ENCODE measurements around the gene EMB. TPM values are rescaled to one million over a fixed set of nuclear protein-coding genes. Genes with fewer than 3 reads are reported as not detected.
"Not testable (repeated sequence)": the region's sequence is repeated elsewhere in the genome, so short reads cannot be mapped to it uniquely, and the experiment has no call there.

EMB gene
- polyA plus RNA-seq, 1 experiment, result 0.89 TPM

DNA sequence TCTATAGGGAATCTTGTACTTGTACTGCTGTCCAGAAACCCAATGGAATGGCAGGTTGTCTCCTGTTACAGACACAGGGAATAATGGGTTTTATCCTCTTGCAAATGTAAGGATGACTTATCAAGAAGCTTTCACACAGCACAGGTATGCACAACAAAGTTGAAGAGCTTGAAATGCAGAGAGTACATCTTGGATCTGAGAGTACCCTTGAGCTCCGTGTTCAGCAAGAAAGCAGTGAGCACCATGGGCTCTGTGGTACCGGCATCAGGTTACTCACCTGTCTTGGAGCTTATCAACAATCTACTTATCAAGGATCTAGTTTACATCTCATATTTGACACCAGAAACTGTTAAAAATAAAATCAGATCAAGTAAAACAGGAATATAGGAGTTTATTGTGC lies 22.0 kb upstream of the EMB start:
- DNase-seq (ENCODE audit: low read depth, low spot score), result no peak
- ChIA-PET CTCF (no interaction called here), POLR2A (no interaction called here)
- no peak overlapping the region for H3K27ac ChIP-seq (ENCODE audit: low read depth, low read length)
- H3K4me3 ChIP-seq (ENCODE audit: low read depth, low read length), result no peak overlapping the region
- H3K9me3 ChIP-seq (ENCODE audit: control insufficient read depth, insufficient read depth, low read length), result peaks cover 8% of the 10 kb centered on the region
- TF ChIP-seq, protein P1, sequence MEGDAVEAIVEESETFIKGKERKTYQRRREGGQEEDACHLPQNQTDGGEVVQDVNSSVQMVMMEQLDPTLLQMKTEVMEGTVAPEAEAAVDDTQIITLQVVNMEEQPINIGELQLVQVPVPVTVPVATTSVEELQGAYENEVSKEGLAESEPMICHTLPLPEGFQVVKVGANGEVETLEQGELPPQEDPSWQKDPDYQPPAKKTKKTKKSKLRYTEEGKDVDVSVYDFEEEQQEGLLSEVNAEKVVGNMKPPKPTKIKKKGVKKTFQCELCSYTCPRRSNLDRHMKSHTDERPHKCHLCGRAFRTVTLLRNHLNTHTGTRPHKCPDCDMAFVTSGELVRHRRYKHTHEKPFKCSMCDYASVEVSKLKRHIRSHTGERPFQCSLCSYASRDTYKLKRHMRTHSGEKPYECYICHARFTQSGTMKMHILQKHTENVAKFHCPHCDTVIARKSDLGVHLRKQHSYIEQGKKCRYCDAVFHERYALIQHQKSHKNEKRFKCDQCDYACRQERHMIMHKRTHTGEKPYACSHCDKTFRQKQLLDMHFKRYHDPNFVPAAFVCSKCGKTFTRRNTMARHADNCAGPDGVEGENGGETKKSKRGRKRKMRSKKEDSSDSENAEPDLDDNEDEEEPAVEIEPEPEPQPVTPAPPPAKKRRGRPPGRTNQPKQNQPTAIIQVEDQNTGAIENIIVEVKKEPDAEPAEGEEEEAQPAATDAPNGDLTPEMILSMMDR (IDR thresholded peaks at IDR 0.05; ENCODE audit: low read depth, low read length), result no peak
- no peaks in the 10 kb centered on the region for H3K27me3 ChIP-seq (ENCODE audit: control insufficient read depth, insufficient read depth, low read length)

DNA sequence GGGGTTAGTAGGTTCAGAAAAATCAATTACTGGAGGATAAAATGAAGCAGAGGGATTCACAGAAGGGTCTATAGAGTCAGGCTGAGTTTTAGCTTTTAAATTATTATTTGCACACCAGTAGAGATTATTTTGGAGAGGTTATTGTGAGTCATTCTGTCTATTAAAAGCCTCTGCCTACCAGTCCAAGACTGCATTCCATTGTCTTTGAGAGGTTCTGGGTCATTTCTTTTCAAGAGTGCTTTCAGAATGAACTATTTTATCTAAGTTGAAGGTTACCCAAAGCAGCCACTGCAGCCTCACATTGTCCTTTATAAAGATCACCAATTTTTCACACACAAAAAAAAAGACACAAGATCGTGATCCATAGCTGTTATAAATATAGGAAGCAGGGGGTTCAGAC lies 21.5 kb upstream of the EMB start:
- H3K27me3 ChIP-seq (ENCODE audit: control insufficient read depth, insufficient read depth, low read length); H3K27ac ChIP-seq (ENCODE audit: low read depth, low read length); H3K9me3 ChIP-seq (ENCODE audit: control insufficient read depth, insufficient read depth, low read length); DNase-seq (ENCODE audit: low read depth, low spot score); CTCF ChIA-PET; H3K4me3 ChIP-seq (ENCODE audit: low read depth, low read length); POLR2A ChIA-PET: not testable (repeated sequence)

DNA sequence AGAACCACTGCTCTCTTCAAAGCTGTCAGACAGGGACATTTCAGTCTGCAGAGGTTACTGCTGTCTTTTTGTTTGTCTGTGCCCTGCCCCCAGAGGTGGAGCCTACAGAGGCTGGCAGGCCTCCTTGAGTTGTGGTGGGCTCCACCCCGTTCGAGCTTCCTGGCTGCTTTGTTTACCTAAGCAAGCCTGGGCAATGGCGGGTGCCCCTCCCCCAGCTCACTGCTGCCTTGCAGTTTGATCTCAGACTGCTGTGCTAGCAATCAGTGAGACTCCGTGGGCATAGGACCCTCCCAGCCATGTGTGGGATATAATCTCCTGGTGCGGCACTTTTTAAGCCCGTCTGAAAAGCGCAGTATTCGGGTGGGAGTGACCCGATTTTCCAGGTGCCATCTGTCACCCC lies 17.3 kb upstream of the EMB start:
- H3K27me3 ChIP-seq (ENCODE audit: control insufficient read depth, insufficient read depth, low read length); CTCF ChIA-PET; POLR2A ChIA-PET; H3K27ac ChIP-seq (ENCODE audit: low read depth, low read length); DNase-seq (ENCODE audit: low read depth, low spot score); H3K9me3 ChIP-seq (ENCODE audit: control insufficient read depth, insufficient read depth, low read length); H3K4me3 ChIP-seq (ENCODE audit: low read depth, low read length): not testable (repeated sequence)

DNA sequence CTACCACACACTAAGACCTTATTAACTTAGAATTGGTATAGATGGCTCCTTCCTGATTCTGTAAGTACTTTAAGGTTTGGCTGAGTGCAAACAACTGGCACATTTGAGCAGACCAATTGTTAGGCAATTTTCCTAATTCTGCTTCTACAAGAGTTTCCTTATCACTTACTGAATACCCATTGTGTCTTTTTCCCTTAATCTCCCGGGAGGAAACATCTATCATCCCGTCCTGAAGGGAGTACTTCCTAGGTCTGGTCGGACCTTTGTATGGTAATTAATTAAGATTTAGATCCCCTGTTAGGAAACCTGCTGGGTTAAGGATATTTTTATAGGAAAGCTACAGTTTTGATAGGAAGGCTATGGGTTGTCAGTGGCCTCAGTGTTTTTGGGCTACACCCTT lies 8.2 kb upstream of the EMB start:
- H3K27me3 ChIP-seq (ENCODE audit: control insufficient read depth, insufficient read depth, low read length); H3K9me3 ChIP-seq (ENCODE audit: control insufficient read depth, insufficient read depth, low read length); POLR2A ChIA-PET; H3K4me3 ChIP-seq (ENCODE audit: low read depth, low read length); H3K27ac ChIP-seq (ENCODE audit: low read depth, low read length); CTCF ChIA-PET; DNase-seq (ENCODE audit: low read depth, low spot score): not testable (repeated sequence)

DNA sequence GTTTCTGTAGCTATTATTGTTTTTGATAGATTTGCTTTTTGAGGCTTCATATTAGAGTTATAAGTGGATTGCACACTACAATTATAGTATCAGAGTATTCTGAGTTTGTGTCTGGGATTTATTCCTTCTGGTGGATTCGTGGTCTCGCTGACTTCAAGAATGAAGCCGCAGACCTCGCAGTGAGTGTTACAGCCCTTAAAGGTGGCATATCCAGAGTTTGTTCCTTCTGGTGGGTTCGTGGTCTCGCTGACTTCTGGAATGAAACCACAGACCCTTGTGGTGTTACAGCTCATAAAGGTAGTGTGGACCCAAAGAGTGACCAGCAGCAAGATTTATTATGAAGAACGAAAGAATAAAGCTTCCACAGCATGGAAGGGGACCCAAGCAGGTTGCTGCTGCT lies 6.9 kb upstream of the EMB start:
- TF ChIP-seq, protein P1 (IDR thresholded peaks at IDR 0.05; ENCODE audit: low read depth, low read length), result no peak
- Histone ChIP-seq H3K4me3 (ENCODE audit: low read depth, low read length) (no peak overlapping the region), H3K27ac (ENCODE audit: low read depth, low read length) (no peak overlapping the region), H3K27me3 (ENCODE audit: control insufficient read depth, insufficient read depth, low read length) (no peaks in the 10 kb centered on the region), H3K9me3 (ENCODE audit: control insufficient read depth, insufficient read depth, low read length) (no peaks in the 10 kb centered on the region)
- ChIA-PET POLR2A (no interaction called here), CTCF (no interaction called here)
- DNase-seq (ENCODE audit: low read depth, low spot score), result no peak

DNA sequence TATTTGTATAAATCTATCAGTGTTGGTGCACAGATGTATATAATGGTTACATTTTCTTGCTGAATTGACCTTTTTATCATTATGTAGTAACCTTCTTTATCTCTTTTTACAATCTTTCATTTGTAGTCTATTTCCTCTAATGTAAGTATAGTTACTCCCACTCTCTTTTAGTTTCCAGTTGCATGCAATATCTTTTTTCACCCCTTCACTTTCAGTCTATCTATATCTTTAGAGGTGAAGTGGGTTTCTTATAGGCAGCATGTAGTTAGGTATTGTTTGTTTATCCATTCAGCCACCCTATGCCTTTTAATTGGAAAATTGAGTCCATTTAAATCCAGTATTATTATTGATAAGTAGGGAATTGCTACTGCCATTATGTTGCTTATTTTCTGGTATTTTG lies 6.1 kb upstream of the EMB start:
- Histone ChIP-seq H3K27ac (ENCODE audit: low read depth, low read length) (no peak overlapping the region), H3K4me3 (ENCODE audit: low read depth, low read length) (no peak overlapping the region), H3K27me3 (ENCODE audit: control insufficient read depth, insufficient read depth, low read length) (no peaks in the 10 kb centered on the region), H3K9me3 (ENCODE audit: control insufficient read depth, insufficient read depth, low read length) (no peaks in the 10 kb centered on the region)
- POLR2A ChIA-PET, result no interaction called here
- TF ChIP-seq, protein P1 (IDR thresholded peaks at IDR 0.05; ENCODE audit: low read depth, low read length), result no peak
- DNase-seq (ENCODE audit: low read depth, low spot score), result no peak
- CTCF ChIA-PET, result no interaction called here

DNA sequence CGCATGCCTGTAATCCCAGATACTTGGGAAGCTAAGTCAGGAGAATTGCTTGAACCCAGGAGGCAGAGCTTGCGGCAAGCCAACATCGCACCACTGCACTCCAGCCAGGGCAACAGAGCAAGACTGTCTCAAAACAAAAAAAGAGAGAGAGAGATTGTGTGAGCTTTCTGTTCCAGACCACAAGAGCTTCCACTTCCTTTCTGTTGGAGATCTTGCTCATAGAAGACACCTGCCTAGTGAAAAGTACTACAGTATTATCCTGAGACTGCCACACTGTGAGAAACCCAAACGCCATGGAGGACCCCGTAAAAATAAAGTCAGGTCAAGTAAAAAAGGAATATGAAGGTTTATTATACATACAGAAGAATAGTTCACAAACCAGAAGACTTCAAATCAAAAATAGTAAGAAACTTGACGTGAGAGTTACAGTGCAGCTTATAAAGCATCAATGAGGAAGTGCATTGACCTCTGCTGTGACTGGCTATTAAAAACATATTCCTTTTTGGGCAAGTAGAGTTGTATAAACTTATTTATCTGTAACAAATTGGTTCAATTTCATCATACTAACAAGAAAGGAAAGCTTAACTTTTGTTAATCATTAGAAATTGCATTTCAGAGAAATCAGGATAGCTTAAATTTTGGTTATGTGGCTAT lies 4.3 kb upstream of the EMB start:
- ChIA-PET CTCF (no interaction called here), POLR2A (no interaction called here)
- DNase-seq (ENCODE audit: low read depth, low spot score), result no peak
- H3K27me3 ChIP-seq (ENCODE audit: control insufficient read depth, insufficient read depth, low read length), result no peaks in the 10 kb centered on the region
- TF ChIP-seq, protein P1 (IDR thresholded peaks at IDR 0.05; ENCODE audit: low read depth, low read length), result no peak
- H3K27ac ChIP-seq (ENCODE audit: low read depth, low read length), result no peak overlapping the region
- H3K9me3 ChIP-seq (ENCODE audit: control insufficient read depth, insufficient read depth, low read length), result peaks cover 5% of the 10 kb centered on the region; the same call in 1 of the 2 replicates
- H3K4me3 ChIP-seq (ENCODE audit: low read depth, low read length), result no peak overlapping the region

DNA sequence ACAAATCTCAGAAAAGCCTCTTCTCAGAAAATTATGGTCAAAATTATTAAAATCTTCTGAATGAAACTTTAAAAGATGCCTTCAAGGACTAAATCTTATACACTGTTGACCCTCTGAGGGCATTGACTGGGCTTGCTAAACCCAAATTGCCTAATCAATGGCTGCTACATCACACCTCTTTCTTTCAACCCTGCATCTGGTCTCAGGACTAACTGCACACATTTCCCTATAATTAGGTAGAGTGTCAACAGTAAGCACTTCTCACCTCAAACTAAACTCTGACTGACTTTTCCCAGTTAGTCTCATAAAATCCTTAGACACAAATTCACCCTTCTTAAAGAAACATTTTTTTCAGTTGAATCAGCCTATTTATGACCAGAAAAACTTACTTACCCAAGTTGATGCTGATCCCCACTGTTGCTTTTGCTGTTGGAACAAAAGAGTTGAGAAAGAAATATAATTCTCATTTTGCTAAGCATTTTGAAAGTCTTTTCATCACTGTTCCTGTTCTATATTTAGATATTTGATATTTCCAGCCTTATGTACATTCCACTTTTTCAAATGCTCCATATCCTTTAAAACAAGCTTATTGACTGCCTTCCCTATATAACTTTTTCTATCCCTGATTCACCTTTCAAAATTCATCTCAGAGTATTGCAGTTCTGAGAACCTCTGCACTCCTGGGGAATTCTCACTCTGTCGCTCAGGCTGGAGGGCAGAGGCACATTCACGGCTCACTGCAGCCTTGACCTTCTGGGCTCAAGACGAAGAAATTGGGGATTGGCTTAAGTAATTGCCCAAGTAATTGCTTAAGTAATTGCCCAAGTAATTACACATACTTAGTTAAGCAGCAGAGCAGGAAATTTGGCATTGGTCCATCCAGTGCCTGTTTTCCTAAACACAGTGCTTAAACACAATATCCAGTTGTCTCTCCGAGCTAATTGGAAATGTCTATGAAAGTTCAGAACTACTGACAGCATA lies 1.8 kb upstream of the EMB start:
- H3K9me3 ChIP-seq (ENCODE audit: control insufficient read depth, insufficient read depth, low read length); POLR2A ChIA-PET; H3K27ac ChIP-seq (ENCODE audit: low read depth, low read length); DNase-seq (ENCODE audit: low read depth, low spot score); H3K4me3 ChIP-seq (ENCODE audit: low read depth, low read length); CTCF ChIA-PET; H3K27me3 ChIP-seq (ENCODE audit: control insufficient read depth, insufficient read depth, low read length): not testable (repeated sequence)
